Pancreas (tissue), 10 donors: ENCODE measurements around the gene TENM4. TPM values are rescaled to one million over a fixed set of nuclear protein-coding genes. Genes with fewer than 3 reads are reported as not detected.

Experiments used
- ATAC-seq, 4 donors: fragments of 200-7000 bp; cut with Tn5 transposase; one replicate each; pipeline versions ENCODE4 v1.8.0 to v1.9.1; 2020; ENCODE audit warnings: mild to moderate bottlenecking in 4 of 4, moderate library complexity in 4 of 4
- DNase-seq, 6 donors: peaks; one replicate each; pipeline ENCODE4 v3.0.0-alpha.2; 2020
- FAIRE-seq: peaks from 2 replicates; lab custom pipeline; 2012; peaks lifted over from hg19 to GRCh38; lab: Jason Lieb, UNC
- H3K27ac ChIP-seq, 4 donors: fragments of 200-600 bp; sonication (generic); 1 replicate in 3 of 4; 2 replicates in 1 of 4; pipeline versions ENCODE4 v1.5.0 to v1.8.0; 2020
- H3K27me3 ChIP-seq, 4 donors: fragments of 200-600 bp; one replicate each; pipeline ENCODE4 v1.8.0; 2021
- H3K36me3 ChIP-seq, 3 donors: fragments of 200-600 bp; sonication (generic) in 1 of 3; one replicate each; pipeline versions ENCODE4 v1.5.0 to v1.8.0; 2020 to 2021
- H3K4me1 ChIP-seq, 3 donors: fragments of 200-600 bp; one replicate each; pipeline ENCODE4 v1.8.0; 2021
- H3K4me3 ChIP-seq, 4 donors: fragments of 200-600 bp; sonication (generic) in 2 of 4; one replicate each; pipeline versions ENCODE4 v1.5.0 to v1.8.0; 2020 to 2021
- H3K9me3 ChIP-seq, 4 donors: fragments of 200-600 bp; one replicate each; pipeline ENCODE4 v1.8.0; 2021
- WGBS, 2 donors: extraction: QIAGEN DNeasy Blood & Tissue Kit; methylation state at CpG; one replicate each; pipeline ENCODE4 v1.1.7; 2013; 5-methylcytosine and 5-hydroxymethylcytosine counted together
- intact Hi-C, 3 donors: fragments of 100-400 bp; cut with DNase I; formaldehyde crosslinking; loops; one replicate each; pipeline versions ENCODE4 v1.11.1 to v1.14.2; 2022
- polyA plus RNA-seq, 2 donors: library from polyadenylated mRNA; stranded (reverse); fragments of 200-250 nt; gene quantifications; one replicate each; pipeline ENCODE4 v1.2.3, GENCODE V29; 2013
- total RNA-seq, 6 donors: library from RNA; stranded (reverse); fragmentation: NEBNext Ultra II Directional in 4 of 6; extraction: Animal tissue kit (Norgen Biotek cat#: 25700) in 4 of 6; gene quantifications; one replicate each; pipeline versions ENCODE4 v1.2.1 to v1.2.4, GENCODE V29; 2021 to 2023
- TF ChIP-seq, protein P1 (sequence below), 4 donors: fragments of 200-600 bp; sonication (generic) in 3 of 4; IDR thresholded peaks; one replicate each; pipeline versions ENCODE4 v1.5.0 to v1.8.0; 2021; ENCODE audit warnings: antibody characterized with exemption in 4 of 4
- donor health status: healthy with polysubstance abuse.
- donor health status: DM: no; HTN: no; CAD: no; lungs with moderate emphysema.
- donor health status: DM: no; HTN: no; CAD: no.
- donor health status: control.
- donor health status: control.
- donor health status: Bipolar disorder and iron deficiency.
- donor health status: DM: yes; HTN: yes; CAD: no.
- donor health status: DM: no; HTN: no; CAD: no.
- donor health status: DM: no; HTN: no; CAD: no.
- donor health status: DM: yes; HTN: yes; CAD: no.

TENM4 gene
- total and polyA plus RNA-seq, 8 donors = 0.37 to 6.8 (median 1.3) TPM

- ATAC-seq (peak in 3 of 4 donors; percentile 18 to 46 (median 24)), DNase-seq (peak in 4 of 6 donors; percentile 18 to 82 (median 48)), FAIRE-seq (no peak)
- Histone ChIP-seq H3K4me1 (peaks cover 0 to 21% (median 6%) of the 10 kb centered on the region in 3 donors), H3K27ac (peak overlapping the region in 1 of 4 donors; percentile 19), H3K9me3 (no peaks in the 10 kb centered on the region), H3K36me3 (no peaks in the 10 kb centered on the region), H3K4me3 (peak overlapping the region; percentile 7 to 55 (median 22)), H3K27me3 (peaks cover 0 to 32% (median 4%) of the 10 kb centered on the region in 4 donors)
- TF ChIP-seq, protein P1, sequence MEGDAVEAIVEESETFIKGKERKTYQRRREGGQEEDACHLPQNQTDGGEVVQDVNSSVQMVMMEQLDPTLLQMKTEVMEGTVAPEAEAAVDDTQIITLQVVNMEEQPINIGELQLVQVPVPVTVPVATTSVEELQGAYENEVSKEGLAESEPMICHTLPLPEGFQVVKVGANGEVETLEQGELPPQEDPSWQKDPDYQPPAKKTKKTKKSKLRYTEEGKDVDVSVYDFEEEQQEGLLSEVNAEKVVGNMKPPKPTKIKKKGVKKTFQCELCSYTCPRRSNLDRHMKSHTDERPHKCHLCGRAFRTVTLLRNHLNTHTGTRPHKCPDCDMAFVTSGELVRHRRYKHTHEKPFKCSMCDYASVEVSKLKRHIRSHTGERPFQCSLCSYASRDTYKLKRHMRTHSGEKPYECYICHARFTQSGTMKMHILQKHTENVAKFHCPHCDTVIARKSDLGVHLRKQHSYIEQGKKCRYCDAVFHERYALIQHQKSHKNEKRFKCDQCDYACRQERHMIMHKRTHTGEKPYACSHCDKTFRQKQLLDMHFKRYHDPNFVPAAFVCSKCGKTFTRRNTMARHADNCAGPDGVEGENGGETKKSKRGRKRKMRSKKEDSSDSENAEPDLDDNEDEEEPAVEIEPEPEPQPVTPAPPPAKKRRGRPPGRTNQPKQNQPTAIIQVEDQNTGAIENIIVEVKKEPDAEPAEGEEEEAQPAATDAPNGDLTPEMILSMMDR (IDR thresholded peaks at IDR 0.05) = no peak
- intact Hi-C loops = no loop called here
- WGBS, 2 donors = 1 to 3% methylated on average over 41 to 72 of the region's 72 CpGs
Observed at GRCh38 chr11:79439886-79440570, 802 bp downstream of the TENM4 start.

DNA sequence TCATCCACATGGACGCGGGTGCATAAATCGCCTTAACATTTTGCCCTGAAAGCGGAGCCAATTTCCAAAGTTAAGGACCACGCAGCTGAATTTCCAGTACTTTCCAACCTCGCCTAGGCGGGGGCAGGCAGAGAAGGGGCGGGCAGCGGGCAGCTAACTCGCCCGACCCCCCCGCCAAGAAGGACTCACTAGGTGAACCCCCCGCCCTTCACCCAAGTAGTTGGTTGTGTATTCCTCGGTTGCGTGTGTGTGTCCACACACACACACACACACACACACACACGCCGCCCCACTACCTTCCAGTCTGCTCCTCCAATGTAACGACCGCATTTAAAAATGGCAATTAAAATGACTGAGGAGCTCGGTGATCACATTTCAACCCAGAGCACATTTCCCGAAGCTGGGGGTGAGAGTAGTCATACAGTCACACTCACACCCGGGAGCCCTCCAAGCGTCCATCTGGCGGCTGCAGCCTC, 1.4 kb downstream of the TENM4 start:
- no peak for DNase-seq

DNA sequence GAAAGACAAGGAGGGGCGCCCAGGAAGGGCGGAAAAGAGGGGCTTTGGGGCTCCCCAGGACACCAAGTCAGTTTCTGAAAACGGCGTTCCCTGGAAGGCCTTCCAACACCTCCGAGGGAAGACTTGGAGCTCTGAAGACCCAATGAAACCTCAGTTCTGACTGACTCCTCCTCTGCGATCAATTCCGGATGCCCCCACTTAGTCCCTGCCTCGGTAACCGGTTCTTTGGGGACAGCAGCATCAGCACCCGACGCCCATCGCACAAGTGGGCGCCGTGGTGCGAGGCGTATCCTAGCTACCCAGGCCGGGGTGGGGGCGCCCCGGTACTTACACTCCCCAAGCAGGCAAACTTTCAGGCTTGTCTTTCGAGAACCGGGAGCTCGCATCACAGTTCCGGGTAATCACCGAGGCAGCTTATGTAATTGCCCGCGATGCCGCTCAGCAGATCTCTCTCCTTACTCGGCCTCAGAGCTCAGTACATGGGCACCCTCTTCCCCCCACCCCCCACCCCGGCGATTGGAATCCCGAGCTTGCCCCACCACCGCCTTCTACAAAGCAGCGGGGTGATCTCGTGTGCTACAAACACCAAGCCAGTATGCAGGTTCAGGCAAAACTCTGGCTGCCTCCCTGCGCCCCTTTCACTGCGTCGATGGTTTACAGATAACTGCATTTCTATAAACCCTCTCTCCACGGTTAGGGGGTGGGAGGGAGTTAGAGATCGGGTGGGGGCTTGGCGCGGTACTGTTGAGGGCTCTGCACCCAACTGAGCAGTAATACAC, 2.0 kb downstream of the TENM4 start:
- no peak overlapping the region for H3K27ac ChIP-seq
- peaks cover 0 to 21% (median 6%) of the 10 kb centered on the region in 3 donors for H3K4me1 ChIP-seq
- WGBS, 2 donors = 5% methylated on average over 41 of the region's 41 CpGs
- DNase-seq (peak in 3 of 6 donors; percentile 19 to 56 (median 45)), FAIRE-seq (no peak), ATAC-seq (peak in 1 of 4 donors; percentile 22)
- H3K4me3 ChIP-seq = peak overlapping the region in 1 of 4 donors; percentile 55
- no peaks in the 10 kb centered on the region for H3K9me3 ChIP-seq
- peaks cover 0 to 32% (median 5%) of the 10 kb centered on the region in 4 donors for H3K27me3 ChIP-seq
- intact Hi-C loops = no loop called here
- H3K36me3 ChIP-seq = no peaks in the 10 kb centered on the region
- TF ChIP-seq, protein P1 (IDR thresholded peaks at IDR 0.05) = no peak

More for the DNA sequence above, 1.4 kb downstream of the TENM4 start:
- Histone ChIP-seq H3K27ac (no peak overlapping the region), H3K4me3 (peak overlapping the region in 2 of 4 donors; percentile 25 to 55), H3K27me3 (peaks cover 0 to 36% (median 5%) of the 10 kb centered on the region in 4 donors), H3K9me3 (no peaks in the 10 kb centered on the region), H3K36me3 (no peaks in the 10 kb centered on the region), H3K4me1 (peaks cover 0 to 21% (median 6%) of the 10 kb centered on the region in 3 donors)
- TF ChIP-seq, protein P1 (IDR thresholded peaks at IDR 0.05) = no peak
- FAIRE-seq (no peak), ATAC-seq (peak in 2 of 4 donors; percentile 2 to 5)
- 4 to 5% methylated on average over 24 of the region's 24 CpGs for WGBS, 2 donors
- intact Hi-C loops = no loop called here

GRCh38 chr11:79437981-79438630, 2.7 kb downstream of the TENM4 start:
- H3K4me3 ChIP-seq = peak overlapping the region in 3 of 4 donors; percentile 13 to 55 (median 37)
- TF ChIP-seq, protein P1 (IDR thresholded peaks at IDR 0.05) = no peak
- H3K9me3 ChIP-seq = no peaks in the 10 kb centered on the region
- no peak for FAIRE-seq
- peaks cover 0 to 21% (median 6%) of the 10 kb centered on the region in 3 donors for H3K4me1 ChIP-seq
- 6 to 11% methylated on average over 31 of the region's 31 CpGs for WGBS, 2 donors
- no peak for ATAC-seq
- intact Hi-C loops = no loop called here
- no peak overlapping the region for H3K27ac ChIP-seq
- DNase-seq = peak in 3 of 6 donors; percentile 13 to 73 (median 56)
- peaks cover 0 to 33% (median 5%) of the 10 kb centered on the region in 4 donors for H3K27me3 ChIP-seq
- no peaks in the 10 kb centered on the region for H3K36me3 ChIP-seq
